Fibroblast of lung (primary cell): ENCODE measurements around the gene AFTPH. TPM values are rescaled to one million over a fixed set of nuclear protein-coding genes. Genes with fewer than 3 reads are reported as not detected.

Source experiments
- DNase-seq, 2 donors: peaks; one replicate each; pipeline versions ENCODE4 v3.0.0 to v3.0.0-alpha.2; 2010; ENCODE audit warnings: low read depth in 2 of 2
- H2AFZ ChIP-seq: 2 replicates; pipeline ENCODE4 v1.5.1; 2012; ENCODE audit warnings: low read length, control low read depth, inconsistent platforms
- H3K27ac ChIP-seq: 2 replicates; pipeline ENCODE4 v1.5.1; 2011; ENCODE audit warnings: low read length, control low read depth; ENCODE audit not compliant: insufficient read depth
- H3K27me3 ChIP-seq: 2 replicates; pipeline ENCODE4 v1.5.1; 2011; ENCODE audit warnings: mild to moderate bottlenecking, low read length; ENCODE audit not compliant: control insufficient read depth, insufficient read depth
- H3K36me3 ChIP-seq: 2 replicates; pipeline ENCODE4 v1.5.1; 2011; ENCODE audit warnings: low read length; ENCODE audit not compliant: control insufficient read depth, insufficient read depth
- H3K4me1 ChIP-seq: 2 replicates; pipeline ENCODE4 v1.5.1; 2011; ENCODE audit warnings: low read length; ENCODE audit not compliant: control insufficient read depth, insufficient read depth; ENCODE audit errors: extremely low read depth
- H3K4me2 ChIP-seq: 2 replicates; pipeline ENCODE4 v1.5.1; 2011; ENCODE audit warnings: low read length, control low read depth; ENCODE audit not compliant: insufficient read depth; ENCODE audit errors: extremely low read depth
- H3K4me3 ChIP-seq, 4 experiments: fragments of 200-600 bp in 1 of 4; sonication (generic) in 1 of 4; replicated peaks in 1 of 4; 2 replicates each; pipeline ENCODE4 v1.5.1; 2011 to 2016; ENCODE audit warnings: low read length in 4 of 4, low read depth in 3 of 4, mild to moderate bottlenecking in 3 of 4, control low read depth in 2 of 4, inconsistent platforms in 1 of 4, mixed read lengths in 1 of 4; ENCODE audit not compliant: insufficient read depth in 1 of 4; ENCODE audit errors: control extremely low read depth in 1 of 4
- H3K79me2 ChIP-seq: 2 replicates; pipeline ENCODE4 v1.5.1; 2012; ENCODE audit warnings: mild to moderate bottlenecking, low read length, inconsistent platforms; ENCODE audit not compliant: control insufficient read depth, insufficient read depth
- H3K9ac ChIP-seq: 2 replicates; pipeline ENCODE4 v1.5.1; 2011; ENCODE audit warnings: mild to moderate bottlenecking, low read length, control low read depth; ENCODE audit not compliant: insufficient read depth
- H3K9me3 ChIP-seq: 2 replicates; pipeline ENCODE4 v1.5.1; 2012; ENCODE audit warnings: low read depth, low read length; ENCODE audit not compliant: control insufficient read depth, insufficient read depth
- H4K20me1 ChIP-seq: 2 replicates; pipeline ENCODE4 v1.5.1; 2011; ENCODE audit warnings: low read length; ENCODE audit not compliant: control insufficient read depth, insufficient read depth; ENCODE audit errors: extremely low read depth
- EZH2 ChIP-seq: IDR thresholded peaks from 2 replicates; pipeline ENCODE4 v1.5.1; 2012; ENCODE audit warnings: low read length, control low read depth, mild to moderate bottlenecking; ENCODE audit errors: missing control alignments
- polyA plus RNA-seq, 2 donors: library from polyadenylated mRNA; depleted of rRNA in 1 of 2; stranded (reverse) in 1 of 2; unstranded in 1 of 2; fragments of >200 nt; gene quantifications; 2 replicates each; pipeline ENCODE4 v1.2.1, GENCODE V29; 2011 to 2012; ENCODE audit warnings: missing spikeins in 1 of 2
- total RNA-seq: library from RNA; depleted of rRNA; stranded (reverse); fragments of >200 nt; gene quantifications from 2 replicates; pipeline ENCODE4 v1.2.1, GENCODE V29; 2014
- TF ChIP-seq, protein P1 (sequence below), 2 donors: IDR thresholded peaks in 1 of 2; conservative IDR thresholded peaks in 1 of 2; 1 replicate in 1 of 2; 2 replicates in 1 of 2; pipeline ENCODE4 v1.5.1; 2011 to 2012; ENCODE audit warnings: low read length in 2 of 2, control low read depth in 1 of 2, inconsistent platforms in 1 of 2, low read depth in 1 of 2, mild to moderate bottlenecking in 1 of 2

Gene AFTPH
- total and polyA plus RNA-seq, 2 donors (not counting 1 experiment from before 2014, with no cell fraction given), result 15.8 to 43.3 TPM

DNA sequence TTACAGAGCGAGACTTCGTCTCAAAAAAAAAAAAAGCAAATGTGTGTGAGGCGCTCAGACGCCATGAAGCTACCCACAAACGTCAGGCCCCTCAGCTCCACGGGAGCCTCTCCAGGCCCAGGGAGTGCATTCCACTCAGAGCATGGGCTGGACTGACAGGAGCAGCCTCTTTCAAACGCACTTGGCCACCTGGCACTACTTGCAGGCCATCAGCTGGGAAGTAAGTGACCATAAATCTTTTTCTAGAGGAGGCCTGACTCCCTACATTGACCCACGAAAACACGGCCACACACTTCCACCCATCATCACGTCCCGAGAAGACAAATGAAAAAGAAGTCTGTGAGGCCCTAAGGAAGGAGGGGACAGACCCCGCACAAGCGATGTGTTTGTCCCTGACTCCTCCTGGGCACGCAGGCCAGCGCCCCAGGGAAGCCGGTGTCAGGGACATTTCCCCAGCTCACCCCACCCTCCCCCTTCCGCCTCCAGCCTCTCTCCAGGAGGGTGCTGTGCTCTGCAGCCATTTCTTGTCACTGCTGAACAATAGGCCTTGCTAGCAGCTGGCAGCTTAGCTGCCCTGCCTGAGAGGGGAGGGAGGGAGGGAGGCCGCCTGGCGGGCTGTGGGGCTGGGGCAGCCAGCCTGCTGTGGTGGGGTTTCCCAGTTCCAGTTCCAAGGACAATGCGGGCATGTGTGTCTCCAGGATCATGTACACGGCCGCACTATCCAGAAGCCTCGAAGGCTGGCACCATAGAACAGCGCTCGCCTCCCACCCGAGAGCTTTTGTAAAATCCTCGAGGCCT lies 103.0 kb downstream of the AFTPH start:
- no peak overlapping the region for H3K4me3 ChIP-seq
- no peaks in the 10 kb centered on the region for H3K79me2 ChIP-seq
- no peaks in the 10 kb centered on the region for H3K9me3 ChIP-seq
- H3K27ac ChIP-seq, result no peak overlapping the region
- H3K4me2 ChIP-seq, result no peak overlapping the region
- H3K27me3 ChIP-seq, result no peaks in the 10 kb centered on the region
- H3K9ac ChIP-seq, result no peak overlapping the region
- DNase-seq, result no peak
- H3K4me1 ChIP-seq, result no peaks in the 10 kb centered on the region
- H4K20me1 ChIP-seq, result no peaks in the 10 kb centered on the region
- H3K36me3 ChIP-seq, result peaks cover 1% of the 10 kb centered on the region
- no peak overlapping the region for H2AFZ ChIP-seq
- TF ChIP-seq, protein P1, sequence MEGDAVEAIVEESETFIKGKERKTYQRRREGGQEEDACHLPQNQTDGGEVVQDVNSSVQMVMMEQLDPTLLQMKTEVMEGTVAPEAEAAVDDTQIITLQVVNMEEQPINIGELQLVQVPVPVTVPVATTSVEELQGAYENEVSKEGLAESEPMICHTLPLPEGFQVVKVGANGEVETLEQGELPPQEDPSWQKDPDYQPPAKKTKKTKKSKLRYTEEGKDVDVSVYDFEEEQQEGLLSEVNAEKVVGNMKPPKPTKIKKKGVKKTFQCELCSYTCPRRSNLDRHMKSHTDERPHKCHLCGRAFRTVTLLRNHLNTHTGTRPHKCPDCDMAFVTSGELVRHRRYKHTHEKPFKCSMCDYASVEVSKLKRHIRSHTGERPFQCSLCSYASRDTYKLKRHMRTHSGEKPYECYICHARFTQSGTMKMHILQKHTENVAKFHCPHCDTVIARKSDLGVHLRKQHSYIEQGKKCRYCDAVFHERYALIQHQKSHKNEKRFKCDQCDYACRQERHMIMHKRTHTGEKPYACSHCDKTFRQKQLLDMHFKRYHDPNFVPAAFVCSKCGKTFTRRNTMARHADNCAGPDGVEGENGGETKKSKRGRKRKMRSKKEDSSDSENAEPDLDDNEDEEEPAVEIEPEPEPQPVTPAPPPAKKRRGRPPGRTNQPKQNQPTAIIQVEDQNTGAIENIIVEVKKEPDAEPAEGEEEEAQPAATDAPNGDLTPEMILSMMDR (conservative IDR thresholded peaks at IDR 0.05 in 1 of 2, IDR thresholded peaks at IDR 0.05 in 1 of 2; ENCODE audit: low read depth in 1 of 2, low read length in 2 of 2), result no peak
- no peak for TF ChIP-seq EZH2

DNA sequence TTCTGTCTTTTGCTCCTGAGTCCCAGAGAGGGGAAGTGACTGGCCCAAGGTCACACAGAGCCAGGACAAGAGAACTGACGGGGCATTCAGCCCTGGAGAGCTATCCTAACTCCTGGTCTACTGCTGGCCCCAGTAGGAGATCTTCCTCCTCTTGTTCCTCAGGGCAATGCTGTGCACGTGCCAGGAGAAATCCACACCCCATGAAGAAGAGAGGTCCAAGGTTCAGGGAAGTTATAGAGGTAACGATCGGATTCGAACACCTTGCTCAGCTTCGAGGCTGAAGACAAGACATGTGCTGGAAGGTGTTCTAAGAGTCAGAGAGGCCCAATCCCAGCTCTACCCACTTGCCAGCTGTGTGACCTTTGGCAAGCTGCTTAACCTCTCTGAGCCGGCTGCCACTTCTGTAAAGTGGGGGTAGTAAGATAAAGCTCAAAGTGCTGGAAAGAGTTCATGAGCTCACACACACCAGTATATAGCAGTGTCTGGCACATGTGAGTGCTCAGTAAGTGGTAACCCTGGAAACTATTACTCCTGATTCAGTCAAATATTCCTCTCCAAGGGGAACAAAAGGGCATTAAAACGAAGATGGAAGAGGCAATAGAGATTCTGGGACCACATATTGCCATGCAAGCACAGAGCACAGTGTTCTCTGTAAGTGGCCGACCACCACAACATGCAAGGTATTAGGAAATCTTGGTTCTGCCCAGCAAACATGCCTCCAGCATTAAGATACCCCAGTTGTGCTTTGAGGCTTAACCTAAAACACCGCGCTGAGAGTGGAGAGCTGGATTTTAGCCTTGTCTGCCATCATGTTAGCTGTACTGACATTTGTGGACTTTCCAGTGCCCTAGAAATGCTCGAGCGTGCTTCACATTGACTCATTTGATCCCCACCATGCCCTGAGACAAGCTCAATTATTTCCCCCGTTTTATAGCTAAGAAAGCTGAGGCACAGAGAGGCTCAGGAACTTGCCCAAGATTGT lies 104.0 kb downstream of the AFTPH start:
- H3K27ac ChIP-seq, result no peak overlapping the region
- H3K4me3 ChIP-seq, result no peak overlapping the region
- TF ChIP-seq EZH2, result no peak
- TF ChIP-seq, protein P1 (conservative IDR thresholded peaks at IDR 0.05 in 1 of 2, IDR thresholded peaks at IDR 0.05 in 1 of 2; ENCODE audit: low read depth in 1 of 2, low read length in 2 of 2), result no peak
- H3K36me3 ChIP-seq, result peaks cover 1% of the 10 kb centered on the region
- H3K27me3 ChIP-seq, result no peaks in the 10 kb centered on the region
- H3K9me3 ChIP-seq, result no peaks in the 10 kb centered on the region
- no peaks in the 10 kb centered on the region for H3K79me2 ChIP-seq
- no peaks in the 10 kb centered on the region for H4K20me1 ChIP-seq
- no peak overlapping the region for H3K9ac ChIP-seq
- no peak for DNase-seq
- no peak overlapping the region for H2AFZ ChIP-seq
- no peak overlapping the region for H3K4me2 ChIP-seq
- peaks cover 3% of the 10 kb centered on the region for H3K4me1 ChIP-seq

DNA sequence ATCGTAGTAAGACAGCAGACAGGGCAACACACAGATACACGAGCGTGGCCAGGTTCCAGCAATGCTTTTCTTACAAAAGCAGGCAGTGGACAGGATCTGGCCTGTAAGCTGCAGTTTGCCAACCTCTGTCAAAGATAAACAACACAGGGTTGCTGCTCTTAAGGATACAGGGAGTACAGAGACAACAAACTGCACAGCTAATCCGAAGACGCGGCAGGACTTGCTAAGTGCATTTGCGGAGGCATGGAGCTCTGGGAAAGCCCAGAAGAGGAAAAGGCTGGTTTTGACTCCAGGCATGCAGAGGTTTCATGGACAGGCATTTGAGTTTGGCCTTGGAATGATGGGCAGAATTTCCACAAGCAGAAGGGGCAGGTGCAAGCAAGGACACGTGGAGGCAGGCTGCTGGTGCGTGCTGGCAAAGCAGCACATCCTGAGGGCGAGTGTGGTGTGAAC lies 105.2 kb downstream of the AFTPH start:
- Histone ChIP-seq H3K36me3 (peaks cover 1% of the 10 kb centered on the region), H3K9me3 (no peaks in the 10 kb centered on the region), H3K27me3 (no peaks in the 10 kb centered on the region), H3K27ac (no peak overlapping the region), H3K4me1 (peaks cover 9% of the 10 kb centered on the region), H3K4me2 (no peak overlapping the region), H3K79me2 (no peaks in the 10 kb centered on the region), H2AFZ (no peak overlapping the region), H3K9ac (no peak overlapping the region), H4K20me1 (no peaks in the 10 kb centered on the region), H3K4me3 (no peak overlapping the region)
- no peak for DNase-seq
- no peak for TF ChIP-seq EZH2
- TF ChIP-seq, protein P1 (conservative IDR thresholded peaks at IDR 0.05 in 1 of 2, IDR thresholded peaks at IDR 0.05 in 1 of 2; ENCODE audit: low read depth in 1 of 2, low read length in 2 of 2), result no peak
